HG03571 (cell line): ENCODE data around the gene RERE.
"Not testable (repeated sequence)": the region's sequence is repeated elsewhere in the genome, so short reads cannot be mapped to it uniquely, and the experiment has no call there.

Experiments
- ATAC-seq: cut with Tn5 transposase; IDR thresholded peaks from one replicate; pipeline ENCODE4 v1.9.1; 2021; ENCODE audit not compliant: unreplicated experiment

RERE gene

DNA sequence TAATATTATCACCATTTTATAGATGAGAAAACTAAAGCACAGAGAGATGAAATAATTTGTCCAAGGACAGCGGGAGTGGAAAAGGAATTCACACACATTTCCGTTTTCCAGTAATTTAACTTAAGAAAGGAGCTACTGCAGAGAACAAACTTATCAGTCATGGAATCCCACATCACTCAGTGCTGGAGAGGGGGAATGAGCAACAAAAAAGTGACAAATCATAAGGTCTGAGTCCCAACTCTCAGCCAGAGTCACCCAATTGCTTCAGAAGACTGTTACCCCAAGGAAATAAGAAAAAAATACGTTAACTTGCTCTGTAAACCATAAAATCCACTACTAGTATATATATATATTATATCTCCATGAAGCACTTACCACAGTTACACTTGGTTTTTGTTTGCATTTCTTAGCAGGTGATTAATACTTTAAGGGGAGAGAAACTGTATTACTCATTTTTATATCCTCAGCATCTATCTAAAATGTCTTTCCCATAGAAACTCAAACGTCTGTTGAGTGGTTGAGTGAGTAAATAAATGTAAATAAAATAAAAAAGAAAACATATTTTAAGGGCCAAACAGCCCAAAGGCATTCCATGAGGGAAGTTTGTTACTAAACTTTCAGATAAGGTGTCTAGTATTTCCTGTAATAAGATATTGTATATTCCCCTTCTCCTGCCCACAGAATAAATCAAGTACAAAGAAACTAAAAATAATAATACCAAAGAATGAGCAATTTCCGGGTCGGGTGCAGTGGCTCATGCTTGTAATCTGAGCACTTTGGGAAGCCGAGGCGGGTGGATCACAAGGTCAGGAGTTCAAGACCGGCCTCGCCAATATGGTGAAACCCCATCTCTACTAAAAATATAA, 422.8 kb downstream of the RERE start:
- no peak for ATAC-seq

DNA sequence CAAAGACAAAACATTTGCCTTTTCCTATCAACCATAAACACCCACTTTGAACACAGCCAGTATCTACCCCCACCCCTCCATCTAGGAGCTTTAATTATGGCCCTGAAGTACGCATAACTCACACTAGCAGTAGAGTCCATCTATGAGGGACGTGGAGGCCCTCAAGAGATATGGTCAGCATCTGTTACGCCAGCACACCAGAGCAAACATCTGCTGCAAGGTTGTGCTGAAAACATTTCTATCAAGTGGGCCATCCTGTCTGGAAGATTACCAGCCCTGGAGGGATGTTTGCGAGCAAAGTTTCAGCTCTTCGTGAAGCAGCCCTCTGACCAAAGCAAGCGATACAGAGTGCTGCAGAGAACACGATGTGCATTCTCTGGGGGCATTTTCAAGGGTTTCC, 424.9 kb downstream of the RERE start:
- ATAC-seq: no peak

DNA sequence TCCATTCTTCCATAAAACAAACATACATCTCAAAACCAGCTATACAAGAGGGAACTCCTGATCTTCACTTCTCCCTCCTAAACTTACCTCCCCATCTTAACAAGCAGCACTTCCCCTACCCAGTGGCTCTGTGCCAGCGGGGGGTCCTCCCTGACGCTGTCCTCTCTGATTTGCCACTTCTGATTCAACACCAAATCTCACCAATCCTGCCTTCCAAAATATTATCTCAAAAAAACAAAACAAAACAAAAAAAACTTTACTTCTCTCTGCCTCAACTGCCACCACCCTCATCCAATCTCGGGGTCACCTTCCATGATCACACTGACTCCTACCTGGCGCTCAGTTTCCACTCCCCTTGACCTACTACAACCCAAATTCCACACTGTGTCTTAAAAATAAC, 426.7 kb downstream of the RERE start:
- ATAC-seq: no peak

DNA sequence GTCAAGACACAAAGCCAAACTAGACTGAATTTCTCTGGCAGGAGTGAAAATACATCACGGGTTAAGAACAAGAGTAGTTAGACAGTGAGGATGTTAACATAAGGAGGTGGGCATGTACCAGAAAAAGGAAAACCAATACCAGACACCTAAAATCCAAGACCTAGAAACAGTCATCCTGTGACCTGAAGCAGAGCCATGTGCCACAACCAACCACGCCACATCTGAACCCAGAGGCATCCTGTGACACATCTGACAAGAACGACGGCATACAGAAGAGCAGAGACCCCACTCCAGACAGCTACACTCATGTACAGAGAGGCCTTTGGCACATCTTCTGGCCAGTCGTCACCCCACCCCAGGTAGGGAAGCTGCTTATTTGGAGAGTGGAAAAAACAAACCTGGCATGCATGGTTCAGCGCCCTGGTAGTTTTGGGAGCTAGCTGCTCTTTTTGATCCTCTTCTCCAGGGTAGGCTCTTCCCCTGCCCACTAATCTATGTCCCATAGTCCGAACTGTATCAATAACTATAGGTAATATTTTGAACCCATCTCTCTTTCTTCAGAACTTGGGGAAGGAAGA, 427.4 kb downstream of the RERE start:
- ATAC-seq: no peak

DNA sequence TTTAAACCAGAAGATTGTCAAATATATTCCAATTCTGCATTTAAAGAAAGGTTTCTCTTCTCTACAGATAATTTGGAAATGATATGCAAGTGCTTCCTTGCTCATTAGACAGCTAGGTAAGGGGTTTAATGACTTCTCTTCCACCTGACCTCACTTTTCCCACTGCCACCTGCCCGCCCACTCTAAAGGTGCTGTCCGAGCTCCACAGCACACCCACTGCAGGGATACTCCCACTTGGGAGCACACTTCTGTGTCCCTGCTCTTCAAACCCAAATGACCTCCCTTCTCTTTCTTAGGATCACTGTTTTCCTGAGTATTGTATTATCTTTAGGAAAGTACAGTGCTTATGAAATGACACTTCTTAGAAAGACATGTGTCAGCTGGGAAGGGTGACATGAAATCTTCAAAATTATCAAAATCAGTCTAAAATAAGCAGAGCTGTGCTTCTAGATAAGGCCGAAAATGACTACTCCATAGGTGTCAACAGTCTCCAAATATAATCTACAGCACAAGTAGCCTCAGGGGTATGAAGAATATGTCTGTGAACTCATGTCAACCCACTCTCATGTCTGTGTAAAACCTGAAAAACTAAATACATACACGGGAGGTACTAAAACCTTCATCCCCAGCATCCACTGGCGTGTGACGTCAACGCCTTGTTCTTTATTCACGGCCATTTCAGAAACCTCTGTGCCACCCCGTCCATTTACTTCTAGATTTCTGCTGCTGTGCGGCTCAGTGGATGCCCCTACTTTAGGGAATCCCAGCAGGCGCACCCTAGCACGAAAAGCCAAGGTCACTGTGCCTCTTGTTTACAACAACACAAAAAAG, 428.5 kb downstream of the RERE start:
- ATAC-seq: no peak

DNA sequence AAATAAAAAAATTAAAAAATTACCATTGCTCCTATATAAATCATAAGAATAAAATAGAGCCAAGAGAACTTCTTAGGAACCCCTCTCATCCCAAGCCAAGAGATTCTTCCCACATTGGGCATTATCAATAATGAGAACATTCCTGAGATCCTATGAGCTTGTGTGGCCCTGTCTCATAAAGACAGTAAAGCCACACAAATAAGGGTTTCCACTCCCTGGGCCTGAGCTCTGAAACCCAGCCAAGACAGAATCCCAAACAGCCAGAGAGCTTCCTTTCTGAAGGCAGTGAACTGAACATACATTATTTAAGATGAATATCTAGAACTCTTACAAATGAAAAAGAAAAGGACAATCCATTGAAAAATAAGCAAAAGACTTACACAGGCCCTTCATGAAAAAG, 431.2 kb downstream of the RERE start:
- no peak for ATAC-seq

DNA sequence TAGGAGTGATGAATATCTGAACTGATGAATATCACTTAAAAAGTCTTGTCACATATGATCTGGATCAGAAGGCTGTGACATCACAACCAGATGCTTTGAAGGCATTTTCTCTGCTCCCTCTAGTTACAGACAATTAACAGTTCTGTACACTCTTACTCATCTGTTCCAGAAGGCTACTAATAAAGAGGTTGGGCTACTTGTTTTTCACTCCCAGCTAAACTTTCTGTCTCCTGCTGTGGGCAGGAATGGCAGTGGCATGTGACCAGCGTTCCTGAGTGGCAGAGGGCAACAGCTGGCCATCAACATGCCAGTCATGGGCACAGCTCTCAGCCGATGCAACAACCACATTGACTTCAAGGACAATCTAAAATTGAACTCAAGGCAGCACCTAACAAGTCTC, 432.9 kb downstream of the RERE start:
- ATAC-seq: no peak

DNA sequence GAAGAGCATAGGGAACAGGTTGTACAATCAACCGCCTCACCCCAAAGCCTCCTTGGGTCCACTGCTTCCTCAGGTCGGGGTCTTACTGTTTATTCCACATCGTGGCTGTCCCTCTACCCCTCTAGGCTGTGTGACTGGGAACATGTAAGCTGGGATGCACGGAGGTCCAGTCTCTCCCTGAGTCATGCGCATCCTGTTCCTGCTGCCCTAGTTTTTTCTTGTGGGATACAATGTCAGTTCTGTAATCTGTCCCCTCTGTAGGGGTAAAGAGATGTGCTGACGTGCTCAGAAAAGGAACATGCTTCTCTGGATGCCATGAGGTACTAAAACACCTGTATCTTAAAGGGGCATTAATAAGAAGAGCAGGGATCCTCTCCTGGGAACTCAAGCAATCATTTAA, 433.4 kb downstream of the RERE start:
- ATAC-seq: no peak

DNA sequence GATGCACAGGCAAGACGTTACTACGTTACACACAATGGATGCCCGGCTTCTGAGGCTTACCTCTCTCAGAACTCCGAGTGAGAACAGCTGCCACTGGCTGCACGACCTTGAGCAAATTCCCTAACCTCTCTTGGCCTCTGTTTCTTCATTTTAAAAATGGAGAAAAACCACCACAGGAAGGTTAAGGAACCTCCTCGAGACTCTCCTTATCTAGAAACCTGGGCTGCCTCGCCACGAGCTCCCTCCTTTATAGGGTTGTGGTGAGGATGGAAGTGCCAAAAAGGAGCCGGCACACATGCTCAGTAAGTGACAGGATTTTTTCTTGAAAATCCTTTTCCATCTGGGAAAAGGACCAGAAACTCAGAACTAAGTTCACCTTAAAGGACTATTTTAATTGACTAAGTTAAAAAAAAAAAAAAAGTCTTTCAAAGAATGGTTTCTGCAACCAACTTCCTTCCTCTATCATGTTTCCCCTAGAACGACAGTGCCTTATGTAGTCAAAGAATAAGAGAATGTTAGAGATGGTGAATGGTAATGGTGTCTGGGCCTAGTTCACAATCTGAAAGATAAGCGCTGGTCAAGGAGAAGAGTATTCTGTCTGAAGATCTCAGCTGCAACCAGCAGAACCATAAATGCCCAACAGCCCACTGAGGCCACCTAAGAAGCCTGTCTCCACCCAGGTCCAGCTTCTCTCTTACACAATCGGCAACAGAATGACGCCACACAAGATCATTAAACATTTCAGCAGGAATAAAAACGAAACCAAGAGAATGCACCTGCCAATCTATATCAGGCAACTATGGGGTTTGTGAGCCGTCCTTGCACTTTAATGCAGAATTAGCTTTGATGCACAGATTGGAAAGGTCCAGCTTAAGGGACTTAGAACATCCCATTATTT, 434.6 kb downstream of the RERE start:
- ATAC-seq: no peak

DNA sequence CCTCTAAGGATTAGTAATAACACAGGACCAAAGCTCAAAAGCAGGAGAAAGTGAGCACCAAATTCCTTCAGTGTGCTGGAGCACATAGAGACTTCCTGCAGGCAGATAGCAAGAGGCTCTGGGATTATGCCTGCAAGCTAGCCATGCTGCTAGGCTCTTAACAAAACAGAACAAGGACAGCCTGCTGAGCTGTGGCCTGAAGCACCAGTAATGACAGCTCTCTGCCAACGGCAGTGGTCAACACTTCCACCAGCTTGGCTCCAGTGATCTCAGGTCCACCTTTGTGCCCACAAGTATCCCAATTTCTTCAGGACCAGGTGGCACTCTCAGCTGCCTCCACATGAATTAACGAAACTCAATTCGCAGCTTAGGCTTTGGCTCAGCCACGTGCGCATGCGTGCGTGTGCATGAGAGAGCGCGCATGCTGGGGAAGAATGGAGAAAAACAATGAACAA, 435.4 kb downstream of the RERE start:
- ATAC-seq: no peak

DNA sequence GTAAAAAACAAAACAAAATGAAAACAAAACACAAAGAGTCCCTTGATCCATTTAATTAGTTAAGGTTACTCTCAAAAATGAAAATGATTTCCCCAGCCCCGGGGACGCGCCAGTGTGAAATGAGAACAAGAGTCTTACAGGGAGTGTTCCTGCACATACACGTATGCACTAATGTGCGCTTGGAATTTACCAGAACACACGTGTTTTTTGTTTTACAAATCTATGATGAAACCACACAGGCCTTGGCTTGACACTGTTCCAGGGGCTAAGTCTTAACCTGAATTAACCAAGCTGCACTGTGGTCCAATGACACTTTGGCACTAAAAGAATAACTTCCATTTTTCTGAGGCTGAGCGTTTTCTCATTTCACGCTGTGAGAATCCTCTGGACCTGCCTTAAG, 435.8 kb downstream of the RERE start:
- ATAC-seq: no peak

DNA sequence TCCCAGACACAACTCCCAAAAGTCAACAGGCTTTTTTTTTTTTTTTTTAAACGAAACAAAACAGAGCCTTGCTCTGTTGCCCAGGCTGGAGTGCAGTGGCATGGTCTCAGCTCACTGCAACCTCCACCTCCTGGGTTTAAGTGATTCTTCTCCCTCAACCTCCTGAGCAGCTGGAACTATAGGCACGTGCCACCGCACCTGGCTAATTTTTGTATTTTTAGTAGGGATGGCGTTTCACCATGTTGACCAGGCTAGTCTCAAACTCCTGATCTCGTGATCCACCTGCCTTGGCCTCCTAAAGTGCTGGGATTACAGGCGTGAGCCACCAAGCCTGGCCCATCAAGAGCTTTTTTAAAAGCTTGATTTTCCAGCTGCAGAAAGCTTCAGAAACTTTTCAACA, 437.1 kb downstream of the RERE start:
- not testable (repeated sequence) for ATAC-seq

DNA sequence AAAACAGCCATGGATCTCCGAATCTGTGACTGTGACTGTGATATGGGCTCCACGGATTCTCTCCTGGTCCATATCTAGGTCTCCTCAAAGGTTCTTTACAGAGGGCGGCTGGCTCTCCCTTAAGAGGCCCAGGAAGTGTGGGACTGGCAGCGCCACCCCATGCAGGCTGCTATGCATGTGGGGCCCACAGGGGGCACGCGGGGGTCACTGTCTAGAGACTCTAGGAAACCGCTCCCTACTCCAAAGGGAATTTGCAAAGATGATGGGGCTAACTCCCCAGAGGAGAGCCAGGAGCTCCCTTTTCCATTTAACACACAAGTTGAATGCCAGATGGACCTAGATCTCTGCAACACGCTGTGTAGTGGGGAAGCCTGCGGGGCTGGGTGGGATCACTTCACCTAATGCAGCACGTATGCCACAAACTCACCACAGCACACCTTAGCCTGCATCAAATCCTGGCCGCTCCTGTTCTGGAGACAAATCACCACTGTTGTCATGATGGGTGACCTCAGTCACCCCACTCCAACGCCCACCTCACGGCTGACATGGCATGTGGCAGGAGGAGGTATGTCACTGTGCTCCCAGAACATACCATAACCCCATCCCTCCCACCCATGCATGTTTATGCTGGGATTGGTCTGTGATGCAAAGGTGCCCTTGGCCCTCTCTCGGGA, 437.8 kb downstream of the RERE start:
- no peak for ATAC-seq

DNA sequence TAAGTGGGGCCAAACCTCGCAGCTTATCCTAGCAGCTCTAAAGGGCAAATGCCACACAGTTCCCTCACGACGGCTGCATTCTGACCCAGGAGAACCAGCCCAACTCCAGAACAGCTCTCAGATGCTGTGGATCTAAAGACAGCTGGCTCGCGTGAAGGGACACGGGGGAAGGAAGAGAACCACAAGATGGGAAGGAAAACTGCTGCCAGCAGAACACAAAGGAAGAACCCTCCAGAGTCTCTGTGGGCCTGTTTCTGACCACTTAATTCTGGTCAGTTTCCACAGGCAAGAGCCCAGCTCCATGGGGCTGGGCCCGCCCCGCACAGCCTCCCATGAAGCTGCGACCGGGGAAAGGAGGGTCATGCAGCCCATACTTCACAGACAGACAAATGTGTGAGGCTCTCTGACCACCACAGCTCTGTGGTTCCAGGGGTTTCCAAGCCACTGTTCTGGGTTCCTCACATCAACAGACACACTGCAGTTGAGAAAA, 438.4 kb downstream of the RERE start:
- ATAC-seq: no peak

DNA sequence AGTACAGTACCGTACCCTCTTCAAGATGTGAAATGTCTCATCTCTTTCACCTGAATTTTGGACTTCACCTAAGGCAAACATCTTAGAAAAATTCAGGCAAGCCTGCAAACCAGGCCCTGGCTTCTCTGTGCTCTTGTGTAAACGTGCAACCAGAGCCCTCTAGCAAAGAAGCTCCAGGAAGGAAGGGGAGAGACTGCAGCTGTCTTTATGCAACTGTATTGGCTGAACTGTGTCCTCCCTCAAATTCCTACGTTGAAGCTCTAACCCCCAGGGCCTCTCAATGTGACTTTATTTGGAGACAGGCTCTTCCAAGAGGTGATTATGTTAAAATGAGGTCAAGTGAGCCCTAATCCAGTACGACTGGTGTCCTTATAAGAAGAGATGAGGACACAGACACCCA, 439.3 kb downstream of the RERE start:
- no peak for ATAC-seq

DNA sequence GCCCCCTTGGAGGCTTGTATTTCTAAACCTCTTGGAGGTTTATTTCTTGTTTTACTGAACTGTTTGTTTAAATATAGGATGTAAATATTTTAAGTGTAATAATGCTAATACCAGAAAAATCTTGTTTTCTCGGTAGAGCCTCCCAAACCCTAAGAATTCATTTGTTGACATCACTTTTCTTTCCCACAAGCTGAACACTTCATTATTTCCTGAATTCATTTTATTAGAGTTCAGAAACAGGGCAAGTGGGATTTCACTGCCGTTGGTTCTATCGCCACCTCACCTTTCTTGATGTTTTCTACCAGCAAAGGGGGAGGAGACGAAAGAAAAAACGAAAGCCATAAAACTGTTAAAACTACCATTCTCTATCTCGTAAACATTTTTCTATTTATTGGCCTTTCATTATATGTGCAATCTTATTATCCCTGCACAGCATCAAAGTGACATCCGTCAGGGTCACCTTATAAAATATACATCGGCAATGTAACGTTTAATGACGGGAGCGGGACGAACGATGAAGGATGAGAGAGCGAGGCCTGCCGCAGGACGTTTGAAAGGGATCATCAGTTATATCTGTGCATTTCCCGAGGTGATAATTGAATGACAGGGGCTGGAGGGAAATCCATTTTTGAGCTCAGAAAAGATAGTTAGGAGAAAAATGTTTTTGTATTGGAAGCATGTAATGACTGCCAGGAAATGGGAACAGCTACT, 440.0 kb downstream of the RERE start:
- ATAC-seq: no peak

DNA sequence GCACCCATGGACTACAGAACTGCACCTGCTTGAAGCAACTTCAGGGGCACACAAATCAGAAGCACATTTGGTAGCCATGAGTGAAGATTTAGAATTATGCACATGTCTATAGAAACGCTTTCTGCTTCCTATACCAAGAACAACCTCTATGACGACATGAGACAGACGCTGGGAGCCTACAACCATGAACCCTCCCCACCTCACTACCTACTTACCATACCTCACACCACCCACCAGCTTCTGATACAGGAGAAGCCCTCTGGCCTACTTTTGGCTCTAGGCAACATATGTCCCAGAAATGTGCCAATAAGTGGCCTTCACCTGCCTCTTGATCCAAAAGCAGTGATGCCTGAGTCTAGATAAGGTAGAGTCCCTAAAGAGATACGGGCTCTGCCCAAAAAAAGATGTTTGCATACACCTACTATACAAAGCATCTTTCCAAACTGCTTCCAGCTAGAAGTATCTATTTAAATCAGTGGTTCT, 441.0 kb downstream of the RERE start:
- no peak for ATAC-seq

DNA sequence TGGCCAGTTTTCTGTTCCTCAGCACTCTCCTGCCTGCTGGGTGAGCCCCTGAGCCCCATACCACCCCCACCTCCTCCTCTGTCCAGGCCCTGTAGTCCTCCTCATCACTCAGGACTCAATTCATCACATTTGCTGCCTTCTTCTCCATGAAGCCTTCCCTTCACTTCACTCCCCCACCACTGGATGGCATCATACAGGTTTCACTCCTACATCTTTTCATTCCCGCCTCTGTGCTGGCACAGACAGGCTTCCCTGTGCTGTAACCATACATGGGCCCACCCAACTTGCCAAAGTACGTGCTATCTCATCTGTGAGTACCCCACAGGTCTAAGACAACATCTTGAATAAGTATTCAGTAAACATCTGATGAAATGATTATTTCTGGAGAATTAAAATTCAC, 442.6 kb downstream of the RERE start:
- ATAC-seq: no peak

DNA sequence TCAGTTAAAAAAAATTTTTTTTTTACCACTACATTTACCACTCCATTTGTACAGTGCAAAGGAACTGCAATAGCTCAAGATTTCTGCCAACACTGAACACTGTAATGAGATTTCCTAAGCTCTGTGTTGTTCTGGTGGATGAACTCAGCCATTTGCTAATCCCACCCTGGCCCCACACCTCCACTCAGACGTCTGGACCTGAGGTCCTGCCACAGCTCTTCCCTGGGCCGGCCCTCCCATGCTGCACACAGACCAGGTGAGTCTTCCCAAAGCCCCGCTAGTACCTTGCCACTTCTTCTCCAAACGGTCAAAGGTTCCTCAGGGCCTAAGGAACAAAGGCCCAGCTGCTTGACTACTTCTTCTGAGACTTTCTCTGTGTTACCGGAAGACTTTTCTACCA, 443.1 kb downstream of the RERE start:
- no peak for ATAC-seq
